GM19438 (cell line): ENCODE results near the gene CREBL2.
"Not testable (repeated sequence)": the region's sequence is repeated elsewhere in the genome, so short reads cannot be mapped to it uniquely, and the experiment has no call there.

ENCODE experiments used
- ATAC-seq: cut with Tn5 transposase; IDR thresholded peaks from one replicate; pipeline ENCODE4 v1.9.1; 2021; ENCODE audit warnings: low read depth; ENCODE audit not compliant: unreplicated experiment

CREBL2 gene

DNA sequence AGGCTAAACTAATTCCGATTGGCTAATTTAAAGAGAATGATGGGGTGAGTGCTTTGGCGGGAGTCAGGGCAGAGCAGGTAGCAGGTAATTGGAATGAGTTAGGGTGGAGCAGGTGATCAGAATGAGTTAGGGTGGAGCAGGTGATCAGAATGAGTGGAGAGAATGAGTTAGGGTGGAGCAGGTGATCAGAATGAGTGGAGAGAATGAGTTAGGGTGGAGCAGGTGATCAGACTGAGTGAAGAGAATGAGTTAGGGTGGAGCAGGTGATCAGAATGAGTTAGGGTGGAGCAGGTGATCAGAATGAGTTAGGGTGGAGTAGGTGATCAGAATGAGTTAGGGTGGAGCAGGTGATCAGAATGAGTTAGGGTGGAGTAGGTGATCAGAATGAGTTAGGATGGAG is 15.7 kb upstream of the CREBL2 start:
- not testable (repeated sequence) for ATAC-seq

DNA sequence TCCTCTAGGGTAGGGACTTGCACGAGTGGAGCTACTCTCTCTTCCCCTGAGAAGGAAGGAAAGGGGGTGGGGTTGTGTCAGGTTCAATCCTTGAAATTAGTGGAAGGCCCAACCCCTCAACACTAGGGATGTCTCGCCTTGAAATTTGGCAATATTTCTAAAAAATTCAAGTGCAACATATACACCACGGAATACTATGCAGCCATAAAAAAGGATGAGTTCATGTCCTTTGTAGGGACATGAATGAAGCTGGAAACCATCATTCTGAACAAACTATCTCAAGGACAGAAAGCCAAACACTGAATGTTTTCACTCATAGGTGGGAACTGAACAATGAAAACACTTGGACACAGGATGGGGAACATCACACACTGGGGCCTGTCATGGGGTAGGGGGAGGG is 15.1 kb upstream of the CREBL2 start:
- not testable (repeated sequence) for ATAC-seq

DNA sequence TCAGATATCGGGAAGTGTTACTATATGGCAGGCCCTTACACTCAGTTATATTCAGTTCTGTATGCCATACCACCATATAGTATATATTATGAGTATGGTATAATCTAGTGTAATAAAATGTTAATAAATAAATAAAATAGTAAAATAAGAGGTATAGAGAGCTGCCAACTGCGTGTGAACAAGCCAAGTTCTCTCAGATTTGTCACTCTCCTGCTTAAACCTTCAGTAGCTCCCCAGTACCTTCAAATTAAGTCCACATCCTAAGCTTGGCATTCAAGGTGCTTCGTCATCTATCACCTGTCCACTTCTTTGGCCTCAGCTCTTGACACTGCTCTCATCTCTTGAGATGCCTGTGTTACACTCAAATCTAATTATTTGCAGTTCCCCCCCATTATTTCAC is 12.8 kb upstream of the CREBL2 start:
- no peak for ATAC-seq

DNA sequence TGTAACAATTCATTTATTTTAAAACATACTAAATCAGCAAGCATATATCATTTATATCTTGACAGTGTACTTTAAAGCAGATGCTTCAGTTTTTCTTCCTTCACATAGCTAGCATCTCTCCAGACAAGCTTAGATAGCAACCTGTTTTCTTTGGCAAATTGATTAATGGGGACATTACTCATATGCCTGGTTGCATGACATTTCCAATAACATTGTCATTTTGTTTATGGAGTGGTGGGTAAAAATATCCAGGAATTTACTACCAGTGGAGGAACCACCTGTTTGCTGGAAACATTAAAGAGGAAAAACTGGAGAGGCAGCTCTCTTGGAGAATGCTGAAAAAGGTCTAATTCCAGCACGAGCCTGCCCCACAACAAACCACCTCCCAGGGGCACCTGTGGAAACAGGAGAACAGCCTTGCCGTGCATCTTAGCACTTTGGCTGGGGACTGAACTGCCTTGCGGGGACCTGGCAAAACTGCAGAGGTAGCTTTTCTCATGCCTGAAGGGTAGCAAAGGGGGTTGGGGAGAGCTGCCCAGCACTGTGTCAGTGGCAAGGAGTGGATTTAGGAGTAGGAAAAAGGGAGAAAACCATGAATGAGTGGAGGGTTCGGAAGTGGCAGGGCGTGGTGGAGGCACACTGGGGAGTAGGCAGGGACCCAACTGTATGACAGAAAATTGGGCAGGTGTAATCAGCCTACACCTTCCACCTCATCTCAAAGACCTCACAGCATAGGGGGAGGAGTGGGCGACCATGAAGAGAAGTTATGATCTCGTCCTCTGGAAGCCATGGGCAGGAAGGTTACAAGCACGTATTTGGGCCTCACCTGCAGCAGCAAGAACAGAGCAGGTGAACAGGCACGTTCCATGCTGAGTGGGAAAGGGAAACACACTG is 11.7 kb upstream of the CREBL2 start:
- ATAC-seq, result no peak

DNA sequence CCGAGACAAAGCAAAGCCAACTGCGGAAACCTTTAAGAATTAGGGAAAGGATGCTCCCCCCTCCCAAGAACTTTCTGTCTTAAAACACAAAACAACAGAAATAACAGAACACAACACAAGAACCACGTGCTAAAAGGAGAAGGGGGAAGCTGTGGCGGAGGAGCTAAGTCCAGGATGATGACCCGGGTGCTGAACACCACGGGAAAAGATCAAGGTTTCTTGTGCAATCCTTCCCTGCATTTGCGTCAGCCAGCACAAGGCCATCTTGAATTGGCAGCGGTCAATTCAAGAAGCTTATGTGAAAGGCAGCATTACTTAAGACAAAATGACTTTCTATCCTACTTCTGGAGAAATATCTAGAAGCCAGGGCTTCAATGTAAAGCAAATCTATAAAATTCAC is 11.0 kb upstream of the CREBL2 start:
- ATAC-seq, result no peak

DNA sequence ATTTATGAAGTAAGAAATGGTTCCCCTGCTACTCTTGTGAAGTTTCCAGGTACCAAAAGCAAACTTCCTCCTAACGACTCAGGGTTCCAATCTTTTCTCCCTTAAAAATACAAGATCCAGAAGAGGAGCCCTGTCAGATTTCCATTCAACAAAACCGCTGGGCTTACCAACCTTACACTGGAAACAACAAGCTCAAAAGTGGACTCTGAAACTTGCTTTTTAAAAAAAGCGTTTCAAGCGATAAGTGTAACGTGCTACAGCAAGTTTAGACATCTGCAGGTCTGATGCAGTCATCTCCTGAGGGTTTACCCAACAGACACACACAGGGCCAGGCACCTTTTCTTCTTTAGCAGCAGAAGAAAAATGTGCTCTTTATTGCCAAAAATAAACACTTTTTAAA is 6.9 kb upstream of the CREBL2 start:
- no peak for ATAC-seq

DNA sequence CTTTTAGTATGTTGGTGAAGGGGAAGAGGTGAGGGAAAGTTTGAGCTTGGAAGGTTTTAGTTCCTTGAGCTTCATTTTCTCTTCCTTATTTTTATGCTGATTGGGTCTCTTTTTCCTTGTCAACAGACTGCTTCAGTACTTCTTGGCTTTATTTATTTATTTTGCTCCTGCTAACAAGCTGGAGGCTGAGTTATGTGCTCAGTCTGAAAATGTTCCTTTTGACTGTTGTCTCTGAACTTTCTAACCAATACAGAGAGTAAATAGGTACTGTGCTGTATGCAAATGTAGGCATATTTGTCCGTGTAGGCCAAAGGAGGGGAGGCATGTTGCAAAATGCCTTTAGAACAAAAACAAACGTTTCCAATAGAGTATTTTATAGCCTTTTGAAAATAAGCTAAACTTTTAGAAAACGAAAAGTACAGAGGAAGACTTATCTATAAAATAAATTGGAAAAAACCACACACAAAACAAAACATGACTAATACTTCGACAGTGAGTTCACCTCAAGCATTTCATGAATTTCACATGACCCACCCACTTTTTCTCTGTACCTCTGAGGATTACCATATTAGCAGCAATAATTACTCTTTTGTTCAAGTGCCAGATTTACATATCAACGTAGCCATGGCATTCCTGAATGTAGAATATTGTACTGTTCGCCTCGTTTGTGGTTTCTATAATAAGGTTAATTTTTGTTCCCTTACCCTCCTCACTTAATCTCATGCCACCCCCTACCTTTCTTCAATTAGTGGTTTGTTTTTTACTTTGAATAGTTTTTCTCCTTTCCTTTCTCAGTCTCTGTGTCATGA is 4.7 kb upstream of the CREBL2 start:
- no peak for ATAC-seq

DNA sequence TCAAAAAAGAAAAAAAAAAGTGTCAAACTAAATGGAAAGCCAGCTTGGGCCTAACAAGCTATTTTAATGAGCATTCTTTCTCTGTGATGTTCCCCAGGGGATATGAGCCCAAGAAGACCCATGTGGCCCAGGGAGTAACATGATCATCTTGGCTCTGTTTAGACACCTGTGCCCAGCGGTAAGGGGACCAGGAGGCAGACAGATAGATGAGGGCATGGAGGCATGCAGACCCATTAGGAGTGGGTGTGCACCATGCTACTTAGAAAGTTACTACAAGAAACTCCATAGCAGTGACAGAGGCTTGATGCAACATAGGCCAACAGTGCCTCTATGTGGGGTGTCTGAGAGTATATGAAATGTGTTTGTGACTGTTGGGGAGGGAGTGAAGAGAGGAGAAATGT is 3.1 kb upstream of the CREBL2 start:
- ATAC-seq, result no peak

DNA sequence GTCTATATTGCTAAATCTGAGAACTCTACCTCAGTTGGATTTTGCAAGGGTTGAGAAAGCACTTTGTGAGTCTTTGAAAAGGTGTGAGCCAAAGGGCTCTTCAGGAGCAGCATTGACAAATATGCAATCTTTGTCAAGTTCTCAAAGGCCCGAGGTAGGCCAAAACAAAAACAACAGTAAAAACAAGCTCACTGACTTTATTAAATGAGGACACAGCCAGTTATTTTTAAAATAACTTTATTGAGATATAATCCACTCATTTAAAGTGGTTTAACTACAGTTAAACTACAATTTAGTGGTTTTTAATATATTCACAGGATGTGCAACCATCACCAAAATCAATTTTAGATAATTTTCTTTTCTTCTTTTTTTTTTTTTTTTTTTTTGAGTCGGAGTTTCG is 2.0 kb upstream of the CREBL2 start:
- no peak for ATAC-seq

DNA sequence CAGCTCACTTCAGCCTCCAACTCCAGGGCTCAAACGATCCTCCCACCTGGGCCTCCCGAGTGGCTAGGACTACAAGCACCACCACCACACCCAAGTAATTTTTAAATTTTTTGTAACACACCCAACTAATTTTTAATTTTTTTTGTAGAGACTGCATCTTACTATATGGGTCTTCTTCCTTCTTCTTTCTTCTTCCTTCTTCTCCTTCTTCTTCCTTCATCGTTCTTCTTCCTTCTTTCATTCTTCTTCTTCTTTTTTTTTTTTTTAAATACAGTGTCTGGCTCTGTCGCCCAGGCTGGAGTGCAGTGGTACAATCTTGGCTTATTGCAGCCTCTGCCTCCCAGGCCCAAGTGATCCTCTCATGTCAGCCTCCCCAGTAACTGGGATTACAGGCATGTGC is 965 bp upstream of the CREBL2 start:
- no peak for ATAC-seq

DNA sequence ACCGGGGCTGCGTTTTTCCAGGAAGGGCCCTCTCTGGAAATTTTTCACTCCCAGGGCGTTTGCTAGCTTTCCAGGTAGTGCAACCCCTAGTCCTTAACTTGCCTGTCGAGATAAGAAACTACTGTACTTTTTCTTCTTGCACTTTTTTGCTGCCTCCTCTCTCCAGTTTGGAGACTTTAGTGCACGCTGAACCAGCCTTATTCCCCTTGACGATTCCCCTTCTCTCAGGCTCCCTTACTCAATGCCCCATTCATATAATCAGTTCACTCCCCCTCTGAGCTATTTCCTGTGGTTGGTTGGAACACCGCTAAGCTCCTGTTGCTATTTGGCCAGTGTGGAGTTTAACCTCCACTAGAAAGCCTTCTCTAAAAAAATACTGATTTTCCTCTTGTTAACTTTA is 682 bp downstream of the CREBL2 start:
- no peak for ATAC-seq

DNA sequence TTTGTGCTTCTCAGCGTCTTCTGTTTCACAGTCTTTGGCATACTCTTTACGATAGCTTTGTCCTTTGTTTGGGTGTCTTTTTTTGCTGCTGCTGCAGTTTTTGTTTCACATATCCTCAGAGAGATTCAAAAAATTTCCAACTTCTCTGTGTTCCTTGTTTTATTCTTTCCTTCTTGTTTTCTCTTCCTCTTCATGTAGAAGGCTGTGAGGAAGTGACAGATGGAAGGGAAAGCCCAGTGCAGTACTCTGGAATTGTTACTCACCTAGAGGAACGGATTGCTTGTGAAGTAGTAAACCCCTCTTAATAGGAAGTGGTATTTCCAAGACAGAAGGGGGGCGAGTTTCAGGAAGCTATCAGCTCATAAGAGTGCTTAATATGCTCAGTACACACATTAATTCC is 1.7 kb downstream of the CREBL2 start:
- ATAC-seq, result no peak

DNA sequence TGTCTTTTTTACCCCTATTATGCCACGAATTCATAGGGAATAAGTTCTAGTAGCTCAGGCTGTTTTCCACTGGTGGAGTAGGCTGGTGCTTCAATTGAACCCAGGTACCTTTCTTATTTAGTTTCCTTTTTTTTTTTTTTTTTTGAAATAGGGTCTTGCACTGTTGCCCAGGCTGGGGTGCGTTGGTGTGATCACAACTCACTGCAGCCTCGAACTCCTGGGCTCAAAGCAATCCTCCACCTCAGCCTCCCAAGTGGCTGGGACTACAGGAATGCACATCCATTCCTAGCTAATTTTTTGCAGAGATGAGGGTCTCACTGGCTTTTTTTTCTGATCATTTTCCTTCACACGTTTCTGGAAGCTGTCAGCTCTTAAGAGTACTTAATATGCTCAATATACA is 2.7 kb downstream of the CREBL2 start:
- no peak for ATAC-seq

DNA sequence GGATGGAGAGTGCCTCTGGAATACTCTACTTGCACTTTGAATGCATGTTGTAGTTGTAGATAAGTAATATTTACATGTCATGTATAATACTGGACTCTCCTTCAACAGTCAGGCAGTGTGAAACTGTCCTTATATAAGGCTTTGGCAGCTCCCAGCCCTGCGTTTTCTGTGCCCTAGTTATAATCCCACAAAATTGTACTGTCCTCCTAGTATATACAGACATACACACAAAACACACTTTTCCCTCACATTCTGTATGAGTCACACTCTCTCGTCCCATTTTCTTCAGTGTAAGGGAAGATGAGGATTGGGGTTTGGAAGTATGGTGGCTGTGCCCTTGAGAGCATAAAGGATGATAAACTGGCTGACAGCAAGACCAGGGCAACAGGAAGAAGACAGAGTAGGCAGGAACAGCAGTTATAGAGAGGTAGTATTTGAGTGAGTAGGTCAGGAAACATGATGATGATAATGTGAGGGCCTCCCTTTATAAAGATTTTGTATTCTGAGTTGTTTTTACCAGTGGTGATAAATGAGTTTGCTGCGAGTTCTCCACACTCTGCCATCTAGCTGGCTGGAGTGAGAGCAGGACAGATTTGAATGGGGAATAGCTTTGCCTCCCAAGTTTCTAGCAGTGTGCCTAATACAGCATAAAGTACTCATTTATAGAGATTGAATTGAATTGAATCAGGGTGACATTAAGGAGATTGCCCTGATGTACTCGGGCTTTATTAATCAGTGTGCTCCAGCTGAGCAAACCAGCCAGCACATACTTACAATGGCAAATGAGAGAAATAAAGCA is 5.0 kb downstream of the CREBL2 start:
- no peak for ATAC-seq

DNA sequence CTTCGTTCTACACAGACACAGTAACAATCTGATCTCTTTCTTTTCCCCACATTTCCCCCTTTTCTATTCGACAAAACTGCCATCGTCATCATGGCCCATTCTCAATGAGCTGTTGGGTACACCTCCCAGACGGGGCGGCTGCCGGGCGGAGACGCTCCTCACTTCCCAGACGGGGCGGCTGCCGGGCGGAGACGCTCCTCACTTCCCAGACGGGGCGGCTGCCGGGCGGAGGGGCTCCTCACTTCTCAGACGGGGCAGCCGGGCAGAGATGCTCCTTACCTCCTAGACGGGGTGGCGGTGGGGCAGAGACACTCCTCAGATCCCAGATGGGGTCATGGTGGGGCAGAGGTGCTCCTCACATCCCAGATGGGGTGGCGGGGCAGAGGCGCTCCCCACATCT is 6.4 kb downstream of the CREBL2 start:
- not testable (repeated sequence) for ATAC-seq

DNA sequence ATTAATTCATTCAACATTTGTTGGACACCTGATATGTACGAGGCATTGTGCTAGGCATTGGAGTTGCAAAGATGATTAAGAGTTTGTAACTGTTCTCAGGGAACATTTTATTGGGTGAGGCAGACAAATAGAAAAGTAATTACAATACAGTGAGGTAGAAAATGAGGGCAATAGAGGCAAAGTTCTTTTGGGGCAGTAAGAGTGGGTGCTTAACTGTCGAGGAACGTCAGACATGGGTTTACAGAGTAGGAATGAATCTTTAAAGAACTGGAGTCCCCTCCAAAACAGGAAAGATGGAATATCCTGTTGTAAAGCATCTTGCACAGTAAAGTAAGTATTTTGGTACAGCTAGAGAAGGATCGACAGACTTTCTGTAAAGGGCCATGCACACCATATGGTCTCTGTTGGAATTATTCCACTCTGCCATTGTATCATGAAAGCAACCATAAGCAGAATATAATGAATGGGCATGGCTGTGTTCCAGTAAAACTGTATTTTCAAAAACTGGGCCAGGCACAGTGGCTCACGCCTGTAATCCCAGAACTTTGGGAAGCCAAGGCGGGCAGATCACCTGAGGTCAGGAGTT is 9.1 kb downstream of the CREBL2 start:
- ATAC-seq, result no peak

DNA sequence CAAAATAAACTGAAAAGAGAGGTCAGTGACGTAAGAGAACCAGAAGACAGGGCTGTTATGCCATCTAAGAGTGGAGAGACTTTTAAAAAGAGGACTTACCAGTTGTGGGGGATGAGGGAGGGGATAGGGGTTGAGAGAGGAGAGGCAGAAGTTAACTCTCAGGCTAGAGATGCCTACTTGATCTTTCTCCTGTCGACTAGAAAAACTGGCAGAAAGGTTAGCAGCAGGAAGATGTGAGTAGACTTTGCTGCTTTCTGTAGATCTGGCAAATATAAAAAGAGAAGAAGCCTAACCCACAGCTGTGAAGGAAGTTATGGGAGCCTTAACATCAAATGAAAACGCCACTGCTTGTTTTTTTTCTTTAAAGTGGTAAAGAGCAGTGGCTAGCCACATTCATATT is 10.7 kb downstream of the CREBL2 start:
- ATAC-seq, result no peak

DNA sequence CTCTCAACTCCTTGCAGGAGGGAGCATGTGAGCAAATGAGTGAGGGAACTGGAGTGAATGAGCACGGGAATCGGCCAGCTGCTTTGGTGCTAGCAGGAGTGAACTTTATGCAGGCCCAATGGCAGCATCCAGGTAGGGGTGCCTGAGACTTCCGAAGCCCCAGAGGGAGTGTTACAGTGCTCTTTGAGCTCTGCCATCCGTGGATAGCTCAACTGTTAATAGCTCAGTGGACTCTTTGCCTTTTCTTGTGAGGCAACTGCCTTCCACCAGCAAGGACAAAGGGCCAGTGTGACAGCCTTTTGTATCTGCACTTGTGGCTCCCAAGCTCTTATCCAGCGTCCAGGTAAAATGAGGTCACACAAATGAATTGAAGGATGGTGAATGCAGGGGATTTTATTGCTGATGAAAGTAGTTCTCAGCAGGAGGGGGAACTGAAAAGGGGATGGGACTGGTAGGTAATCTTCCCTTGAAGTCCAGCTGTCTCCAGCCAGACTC is 12.9 kb downstream of the CREBL2 start:
- no peak for ATAC-seq

DNA sequence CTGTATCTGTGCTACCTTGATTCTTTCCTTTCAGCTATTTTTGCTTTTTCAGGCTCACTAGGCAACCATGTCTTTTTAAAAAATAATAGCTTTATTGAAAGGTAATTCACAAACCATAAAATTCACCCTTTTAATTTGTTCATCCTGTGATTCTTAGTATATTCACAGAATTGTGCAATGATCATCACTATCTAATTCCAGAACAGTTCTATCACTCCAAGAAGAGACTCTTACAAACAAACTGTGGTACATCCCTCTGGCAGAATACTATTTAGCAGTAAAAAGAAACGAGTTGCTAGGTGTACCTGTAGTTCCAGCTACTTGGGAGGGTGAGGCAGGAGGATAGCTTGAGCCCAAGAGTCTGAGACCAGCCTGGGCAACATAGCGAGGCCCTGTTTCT is 14.8 kb downstream of the CREBL2 start:
- no peak for ATAC-seq

DNA sequence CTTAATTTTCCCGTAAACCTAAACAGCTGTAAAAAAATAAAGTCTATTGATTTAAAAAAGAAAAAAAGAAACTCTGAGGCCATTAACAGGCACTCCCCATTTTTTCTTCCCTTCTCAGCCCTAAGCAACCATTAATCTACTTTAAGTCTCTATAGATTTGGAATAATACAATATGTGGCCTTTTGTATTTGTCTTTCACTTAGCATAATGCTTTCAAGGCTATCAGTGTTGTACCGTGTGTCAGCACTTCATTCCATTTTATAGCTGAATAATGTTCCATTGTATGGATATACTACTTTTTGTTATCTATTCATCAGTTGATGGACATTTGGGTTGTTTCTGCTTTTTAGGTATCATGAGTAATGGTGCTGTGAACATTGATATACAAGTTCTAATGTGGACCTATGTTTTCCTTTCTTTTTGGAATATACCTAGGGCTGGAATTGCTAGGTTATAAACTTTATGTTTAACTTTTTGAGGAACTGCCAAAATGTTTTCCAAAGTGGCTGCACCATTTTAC is 15.7 kb downstream of the CREBL2 start:
- no peak for ATAC-seq
